ENCODE results near the gene PYROXD2. TPM values are rescaled to one million over a fixed set of nuclear protein-coding genes. Genes with fewer than 3 reads are reported as not detected.

The PYROXD2 gene
- polyA plus RNA-seq, 1 experiment: 20.3 TPM

DNA sequence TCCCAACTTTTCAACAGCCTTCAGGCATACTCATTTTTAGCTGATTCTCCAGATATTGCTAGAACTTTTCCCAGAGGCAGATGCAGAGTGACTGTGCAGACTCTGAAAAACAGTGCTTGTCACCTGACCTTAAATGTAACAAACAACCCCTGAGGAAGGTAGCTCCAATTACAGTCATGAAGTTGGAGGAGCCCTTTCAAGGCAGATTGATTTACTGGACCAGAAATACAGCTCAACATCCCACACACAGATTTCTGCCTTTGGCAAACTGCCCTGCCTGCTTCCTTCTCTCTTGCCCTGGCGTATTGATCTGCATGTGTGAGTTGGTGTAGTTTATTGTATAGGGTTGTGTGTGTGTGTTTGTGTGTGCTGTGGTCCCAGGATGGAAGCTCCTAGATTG lies 38.5 kb downstream of the PYROXD2 start:
- CTCF ChIA-PET: interaction anchor here (1.8 kb wide), 1 partner anchor 67 kb away, joined by 6 read pairs; no protein-coding TSS in a partner anchor
- DNase-seq (ENCODE audit: low read depth, low spot score): peak; percentile 46

DNA sequence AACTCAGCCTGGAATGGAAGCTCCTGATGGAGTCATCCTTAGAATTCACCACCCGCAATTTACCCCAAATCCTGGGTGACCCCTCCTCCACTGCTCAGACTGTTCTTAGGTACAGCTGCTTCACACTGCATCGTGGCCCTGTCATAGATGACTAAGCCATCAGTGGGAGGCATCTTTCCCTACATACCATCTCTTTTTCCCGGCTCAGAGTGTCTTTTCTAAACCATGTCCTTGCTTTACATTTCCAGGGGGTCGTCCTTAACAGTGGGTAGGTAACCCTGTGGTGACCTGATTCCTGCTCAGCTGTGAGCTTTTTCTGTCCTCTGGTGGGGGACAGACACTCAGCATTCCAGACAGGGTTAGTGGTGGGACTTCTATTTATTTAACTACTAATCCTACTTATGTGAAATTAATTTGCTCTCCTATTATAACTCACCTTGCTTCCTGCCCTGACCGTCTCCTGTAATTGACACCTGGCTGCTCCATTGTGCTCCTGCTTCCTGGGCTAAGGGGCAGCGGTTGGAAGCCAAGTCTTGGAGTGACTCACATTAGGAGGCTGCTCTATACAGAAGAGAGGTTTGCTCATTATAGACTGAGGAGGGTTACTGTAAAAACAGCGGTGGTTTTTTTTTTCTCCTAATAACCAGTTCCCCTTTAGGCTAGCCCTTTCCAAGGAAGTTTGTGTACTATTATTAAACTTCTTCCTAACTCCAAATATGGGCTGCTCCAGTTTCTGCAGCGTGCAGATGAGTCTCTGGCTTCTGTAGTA lies 40.6 kb downstream of the PYROXD2 start:
- H3K4me3 ChIP-seq (ENCODE audit: low read depth, low read length): no peak overlapping the region
- H3K27me3 ChIP-seq (ENCODE audit: control insufficient read depth, insufficient read depth, low read length): no peaks in the 10 kb centered on the region
- TF ChIP-seq, protein P1, sequence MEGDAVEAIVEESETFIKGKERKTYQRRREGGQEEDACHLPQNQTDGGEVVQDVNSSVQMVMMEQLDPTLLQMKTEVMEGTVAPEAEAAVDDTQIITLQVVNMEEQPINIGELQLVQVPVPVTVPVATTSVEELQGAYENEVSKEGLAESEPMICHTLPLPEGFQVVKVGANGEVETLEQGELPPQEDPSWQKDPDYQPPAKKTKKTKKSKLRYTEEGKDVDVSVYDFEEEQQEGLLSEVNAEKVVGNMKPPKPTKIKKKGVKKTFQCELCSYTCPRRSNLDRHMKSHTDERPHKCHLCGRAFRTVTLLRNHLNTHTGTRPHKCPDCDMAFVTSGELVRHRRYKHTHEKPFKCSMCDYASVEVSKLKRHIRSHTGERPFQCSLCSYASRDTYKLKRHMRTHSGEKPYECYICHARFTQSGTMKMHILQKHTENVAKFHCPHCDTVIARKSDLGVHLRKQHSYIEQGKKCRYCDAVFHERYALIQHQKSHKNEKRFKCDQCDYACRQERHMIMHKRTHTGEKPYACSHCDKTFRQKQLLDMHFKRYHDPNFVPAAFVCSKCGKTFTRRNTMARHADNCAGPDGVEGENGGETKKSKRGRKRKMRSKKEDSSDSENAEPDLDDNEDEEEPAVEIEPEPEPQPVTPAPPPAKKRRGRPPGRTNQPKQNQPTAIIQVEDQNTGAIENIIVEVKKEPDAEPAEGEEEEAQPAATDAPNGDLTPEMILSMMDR (IDR thresholded peaks at IDR 0.05; ENCODE audit: low read depth, low read length): no peak
- POLR2A ChIA-PET: interaction anchor here (0.6 to 1.1 kb wide), 4 partner anchors 12 to 51 kb away, joined by 3 to 4 read pairs (median 3); no protein-coding TSS in a partner anchor
- DNase-seq (ENCODE audit: low read depth, low spot score): peak; percentile 44
- peak overlapping the region; percentile 97 for H3K27ac ChIP-seq (ENCODE audit: low read depth, low read length)
- CTCF ChIA-PET: interaction anchor here (0.6 to 2.5 kb wide), 2 partner anchors 12 to 65 kb away, joined by 3 to 9 read pairs; no protein-coding TSS in a partner anchor
- H3K9me3 ChIP-seq (ENCODE audit: control insufficient read depth, insufficient read depth, low read length): peaks cover 5% of the 10 kb centered on the region; the same call in 1 of the 2 replicates

More for the DNA sequence above, 38.5 kb downstream of the PYROXD2 start:
- peak overlapping the region; percentile 84 for H3K27ac ChIP-seq (ENCODE audit: low read depth, low read length)
- POLR2A ChIA-PET: interaction anchor here (1.2 to 1.4 kb wide), 3 partner anchors 27 to 53 kb away, joined by 4 to 5 read pairs (median 4); no protein-coding TSS in a partner anchor
- H3K4me3 ChIP-seq (ENCODE audit: low read depth, low read length): no peak overlapping the region
- TF ChIP-seq, protein P1 (IDR thresholded peaks at IDR 0.05; ENCODE audit: low read depth, low read length): no peak
- peaks cover 5% of the 10 kb centered on the region; the same call in 1 of the 2 replicates for H3K9me3 ChIP-seq (ENCODE audit: control insufficient read depth, insufficient read depth, low read length)
- H3K27me3 ChIP-seq (ENCODE audit: control insufficient read depth, insufficient read depth, low read length): no peaks in the 10 kb centered on the region

DNA sequence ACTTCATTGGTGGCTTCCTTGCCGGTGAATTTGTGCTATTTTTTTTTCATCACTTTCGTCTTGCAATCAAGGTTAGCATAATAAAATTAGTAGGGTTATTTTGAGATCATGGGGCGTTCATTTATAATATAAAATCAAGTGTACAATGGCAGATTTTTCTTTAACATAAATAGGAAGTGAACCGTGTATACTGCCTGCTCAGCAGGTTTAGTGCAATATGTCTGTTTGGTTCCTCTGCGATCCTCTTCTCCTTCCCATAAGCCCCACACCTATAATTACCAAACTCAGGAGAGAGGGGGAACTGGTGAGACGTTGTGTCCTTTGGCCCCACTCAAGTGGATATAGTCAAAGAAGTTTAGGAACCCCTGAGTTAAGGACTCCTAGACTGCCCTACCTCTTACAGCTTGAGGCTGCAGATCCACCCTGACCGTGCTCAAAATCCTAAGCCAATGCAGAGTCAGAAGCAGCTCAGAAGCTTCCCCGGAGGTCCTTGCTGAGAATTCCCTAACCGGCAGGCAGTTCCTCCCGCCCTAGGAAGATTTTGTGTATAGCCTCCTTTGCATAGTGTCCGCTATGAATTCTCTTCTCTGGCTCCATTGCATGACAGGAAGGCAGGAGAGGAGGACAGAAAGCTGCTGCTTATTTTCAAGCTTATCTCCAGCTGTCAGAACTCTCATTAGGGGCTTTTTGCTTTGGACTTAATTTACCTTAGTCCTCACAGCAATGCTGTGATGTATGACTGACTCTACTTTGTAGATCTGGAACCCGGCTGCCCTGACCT lies 41.5 kb downstream of the PYROXD2 start:
- DNase-seq (ENCODE audit: low read depth, low spot score): no peak
- Histone ChIP-seq H3K4me3 (ENCODE audit: low read depth, low read length) (no peak overlapping the region), H3K9me3 (ENCODE audit: control insufficient read depth, insufficient read depth, low read length) (peaks cover 5% of the 10 kb centered on the region; the same call in 1 of the 2 replicates), H3K27ac (ENCODE audit: low read depth, low read length) (peak overlapping the region; percentile 97), H3K27me3 (ENCODE audit: control insufficient read depth, insufficient read depth, low read length) (no peaks in the 10 kb centered on the region)
- ChIA-PET POLR2A (interaction anchor here (0.6 to 1.1 kb wide), 2 partner anchors 11 to 50 kb away, joined by 3 read pairs; no protein-coding TSS in a partner anchor), CTCF (interaction anchor here (0.6 to 2.5 kb wide), 2 partner anchors 11 to 64 kb away, joined by 3 to 9 read pairs; no protein-coding TSS in a partner anchor)
- TF ChIP-seq, protein P1 (IDR thresholded peaks at IDR 0.05; ENCODE audit: low read depth, low read length): no peak

DNA sequence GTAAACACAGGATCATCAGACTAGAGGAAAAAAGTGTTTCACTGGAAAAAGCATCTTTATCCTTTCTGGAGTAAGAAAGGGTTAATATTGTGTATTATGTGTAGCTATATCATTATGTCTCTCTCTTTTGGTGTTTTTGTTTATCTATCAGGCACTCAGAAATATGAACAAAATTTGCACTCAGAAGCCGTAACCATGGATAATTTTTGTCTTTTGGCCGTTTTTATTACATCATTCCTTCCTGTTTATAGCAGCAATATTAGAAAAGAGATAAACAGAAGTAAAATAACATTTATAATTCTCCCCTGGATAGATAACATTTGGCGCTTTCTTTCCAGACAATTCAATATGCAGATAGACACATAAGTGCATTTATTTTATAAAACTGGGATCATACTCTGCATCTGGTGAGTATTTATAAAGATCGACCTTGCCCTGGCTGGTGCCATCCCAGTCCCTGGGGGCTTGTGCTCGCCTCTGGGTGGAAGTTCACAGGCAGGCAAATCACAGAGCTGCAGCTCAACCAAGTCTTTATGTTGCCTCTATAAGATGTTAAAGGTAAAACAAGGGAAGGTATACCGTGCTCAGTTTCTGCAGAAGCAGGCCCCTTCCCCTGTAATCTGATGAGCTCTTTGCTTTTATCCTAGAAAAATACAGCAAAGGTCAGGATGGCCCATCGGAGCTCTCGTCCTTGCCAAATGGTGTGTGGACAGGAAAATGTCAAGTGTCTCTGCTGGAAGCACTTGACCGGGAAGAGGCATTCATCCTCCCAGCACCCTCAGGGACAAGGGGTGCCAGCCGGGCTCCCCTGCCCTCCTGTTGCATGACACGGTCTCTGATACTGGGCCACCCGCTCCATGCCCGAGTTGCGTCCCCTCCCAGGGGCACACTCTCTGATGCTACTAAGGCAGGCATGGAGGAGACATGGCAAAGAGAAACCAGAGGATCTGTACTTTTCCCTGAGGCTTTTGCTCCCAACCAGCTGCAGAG lies 43.9 kb downstream of the PYROXD2 start:
- TF ChIP-seq, protein P1 (IDR thresholded peaks at IDR 0.05; ENCODE audit: low read depth, low read length): no peak
- H3K4me3 ChIP-seq (ENCODE audit: low read depth, low read length): no peak overlapping the region
- ChIA-PET POLR2A (no interaction called here), CTCF (interaction anchor here (1.5 kb wide), 1 partner anchor 62 kb away, joined by 5 read pairs; no protein-coding TSS in a partner anchor)
- H3K27ac ChIP-seq (ENCODE audit: low read depth, low read length): no peak overlapping the region
- no peaks in the 10 kb centered on the region for H3K27me3 ChIP-seq (ENCODE audit: control insufficient read depth, insufficient read depth, low read length)
- DNase-seq (ENCODE audit: low read depth, low spot score): no peak
- H3K9me3 ChIP-seq (ENCODE audit: control insufficient read depth, insufficient read depth, low read length): no peaks in the 10 kb centered on the region
